Measurements from ENCODE around the gene DTX1. TPM values are rescaled to one million over a fixed set of nuclear protein-coding genes. Genes with fewer than 3 reads are reported as not detected.

DTX1 gene
- 0.32 TPM in 1 of 2 replicates, not detected in the other for total RNA-seq

DNA sequence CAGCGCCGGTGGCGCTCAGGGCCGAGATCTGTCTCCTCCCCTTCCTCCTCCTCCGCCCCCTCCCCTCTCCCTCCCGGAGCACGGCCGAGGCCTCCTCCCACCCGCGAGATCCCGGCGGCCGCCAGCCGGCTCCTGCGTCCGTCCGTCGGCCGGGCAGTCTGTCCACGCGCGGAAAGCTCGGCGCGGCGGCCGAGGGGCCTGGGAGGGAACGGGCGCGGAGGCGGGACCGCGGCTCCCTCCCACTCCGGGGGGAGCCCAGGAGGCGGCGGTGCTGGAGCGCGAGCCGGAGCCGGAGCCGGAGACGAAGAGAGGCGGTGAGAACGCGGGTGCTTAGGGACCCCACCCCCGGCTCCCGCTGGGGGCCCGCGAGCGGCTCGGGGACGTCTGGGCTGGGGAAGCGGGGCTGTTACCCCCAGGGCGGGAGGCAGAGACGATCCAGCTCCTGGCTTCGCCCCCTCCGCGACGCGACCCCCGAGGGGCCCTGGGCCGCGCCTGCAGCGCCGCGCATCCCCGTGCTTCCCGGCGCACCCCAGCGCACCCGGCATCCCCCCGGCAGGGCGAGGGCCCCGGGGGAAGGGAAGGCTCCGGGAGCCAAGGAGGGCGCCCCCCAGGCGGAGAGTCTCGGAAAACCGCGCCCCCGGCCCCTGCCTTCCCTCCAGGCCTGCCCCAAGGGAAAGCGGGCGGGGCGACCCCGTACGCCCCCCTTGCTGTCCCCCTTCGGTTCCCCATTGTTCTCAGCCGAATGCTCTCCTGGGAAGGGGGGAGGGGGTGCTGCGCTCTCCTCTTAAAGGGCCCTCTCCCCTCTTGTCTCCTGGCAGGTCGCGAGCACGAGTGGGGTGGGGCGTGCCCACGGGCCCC lies at the start of gene DTX1:
Gene DTX1 (plus strand): TSS at position 100 of the 858 bp plus-strand sequence. CDS start 1,463 bp downstream, outside the sequence.

GRCh38 chr12:113135178-113136127 lies 78.9 kb downstream of the DTX1 start, which contains the start of gene RASAL1:
RASAL1 (minus strand) TSS chr12:113135761; CDS start chr12:113135462, 299 bp downstream.

Other genes with a start within 250 kb of the DTX1 start
- gene OAS1, start 149.8 kb upstream of the DTX1 start, total RNA-seq = 15.3 and 164 TPM in 2 replicates
- gene OAS3, start 118.3 kb upstream of the DTX1 start, total RNA-seq = 8.1 and 118 TPM in 2 replicates
- gene OAS2, start 78.2 kb upstream of the DTX1 start, total RNA-seq = 6.8 and 146 TPM in 2 replicates
- not detected in 2 replicates for gene RASAL1, start 79.0 kb downstream of the DTX1 start, total RNA-seq
- not detected in 2 replicates for gene CFAP73, start 93.0 kb downstream of the DTX1 start, total RNA-seq
- gene DDX54, start 128.7 kb downstream of the DTX1 start, total RNA-seq = 30.5 and 32.2 TPM in 2 replicates
- 20.1 and 21.1 TPM in 2 replicates for gene RITA1, start 129.0 kb downstream of the DTX1 start, total RNA-seq
- gene TPCN1, start 164.7 kb downstream of the DTX1 start, total RNA-seq = 3.2 and 6.2 TPM in 2 replicates

Measured in epithelial cell of umbilical artery (primary cell).